WTC11 (cell line): ENCODE data around the gene TMTC2.

Experiments
- CREB1 ChIP-seq: sonication (generic); formaldehyde crosslinking; IDR thresholded peaks from 2 replicates; pipeline ENCODE4 v1.8.0; 2023; ENCODE audit warnings: mild to moderate bottlenecking, missing genetic modification reagents
- SP1 ChIP-seq: sonication (generic); formaldehyde crosslinking; conservative IDR thresholded peaks from 2 replicates; pipeline ENCODE4 v1.8.1; 2022; ENCODE audit warnings: missing genetic modification reagents
- TF ChIP-seq, protein P1 (sequence below): fragments of 200-600 bp; IDR thresholded peaks from 2 replicates; pipeline ENCODE4 v1.8.0; 2022; ENCODE audit warnings: antibody characterized with exemption
- TF ChIP-seq, protein P2 (sequence below): sonication (generic); formaldehyde crosslinking; IDR thresholded peaks from 2 replicates; pipeline ENCODE4 v1.8.0; 2022; ENCODE audit warnings: mild to moderate bottlenecking, missing genetic modification reagents
- TF ChIP-seq, protein P3 (sequence below): sonication (generic); formaldehyde crosslinking; IDR thresholded peaks from 2 replicates; pipeline ENCODE4 v1.8.1; 2022; ENCODE audit warnings: low read depth, mild to moderate bottlenecking, moderate library complexity, missing genetic modification reagents, borderline replicate concordance

DNA sequence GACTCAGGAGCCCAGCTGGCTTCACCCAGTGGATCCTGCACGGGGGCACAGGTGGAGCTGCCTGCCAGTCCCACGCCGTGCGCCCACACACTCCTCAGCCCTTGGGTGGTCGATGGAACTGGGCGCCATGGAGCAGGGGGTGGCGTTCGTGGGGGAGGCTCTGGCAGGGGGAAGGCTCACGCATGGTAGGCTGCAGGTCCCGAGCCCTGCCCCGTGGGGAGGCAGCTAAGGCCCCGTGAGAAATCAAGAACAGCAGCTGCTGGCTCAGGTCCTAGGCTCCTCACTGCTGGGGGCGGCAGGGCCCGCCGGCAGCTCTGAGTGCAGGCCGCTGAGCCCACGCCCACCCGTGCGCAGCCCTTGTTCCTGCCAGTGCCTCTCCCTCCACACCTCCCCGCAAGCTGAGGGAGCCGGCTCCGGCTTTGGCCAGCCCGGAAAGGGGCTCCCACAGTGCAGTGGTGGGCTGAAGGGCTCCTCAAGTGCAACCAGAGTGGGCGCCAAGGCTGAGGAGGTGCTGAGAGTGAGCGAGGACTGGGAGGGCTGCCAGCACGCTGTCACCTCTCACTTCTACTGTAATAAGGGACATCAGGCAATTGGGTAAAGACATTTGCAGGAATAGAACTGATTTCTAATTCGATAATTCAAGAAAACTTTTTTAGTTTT is 115.4 kb downstream of the TMTC2 start:
- TF ChIP-seq, protein P1, sequence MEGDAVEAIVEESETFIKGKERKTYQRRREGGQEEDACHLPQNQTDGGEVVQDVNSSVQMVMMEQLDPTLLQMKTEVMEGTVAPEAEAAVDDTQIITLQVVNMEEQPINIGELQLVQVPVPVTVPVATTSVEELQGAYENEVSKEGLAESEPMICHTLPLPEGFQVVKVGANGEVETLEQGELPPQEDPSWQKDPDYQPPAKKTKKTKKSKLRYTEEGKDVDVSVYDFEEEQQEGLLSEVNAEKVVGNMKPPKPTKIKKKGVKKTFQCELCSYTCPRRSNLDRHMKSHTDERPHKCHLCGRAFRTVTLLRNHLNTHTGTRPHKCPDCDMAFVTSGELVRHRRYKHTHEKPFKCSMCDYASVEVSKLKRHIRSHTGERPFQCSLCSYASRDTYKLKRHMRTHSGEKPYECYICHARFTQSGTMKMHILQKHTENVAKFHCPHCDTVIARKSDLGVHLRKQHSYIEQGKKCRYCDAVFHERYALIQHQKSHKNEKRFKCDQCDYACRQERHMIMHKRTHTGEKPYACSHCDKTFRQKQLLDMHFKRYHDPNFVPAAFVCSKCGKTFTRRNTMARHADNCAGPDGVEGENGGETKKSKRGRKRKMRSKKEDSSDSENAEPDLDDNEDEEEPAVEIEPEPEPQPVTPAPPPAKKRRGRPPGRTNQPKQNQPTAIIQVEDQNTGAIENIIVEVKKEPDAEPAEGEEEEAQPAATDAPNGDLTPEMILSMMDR = no peak
- TF ChIP-seq SP1 (no peak), CREB1 (CRISPR knock-in tag) (no peak)
- TF ChIP-seq, protein P2, sequence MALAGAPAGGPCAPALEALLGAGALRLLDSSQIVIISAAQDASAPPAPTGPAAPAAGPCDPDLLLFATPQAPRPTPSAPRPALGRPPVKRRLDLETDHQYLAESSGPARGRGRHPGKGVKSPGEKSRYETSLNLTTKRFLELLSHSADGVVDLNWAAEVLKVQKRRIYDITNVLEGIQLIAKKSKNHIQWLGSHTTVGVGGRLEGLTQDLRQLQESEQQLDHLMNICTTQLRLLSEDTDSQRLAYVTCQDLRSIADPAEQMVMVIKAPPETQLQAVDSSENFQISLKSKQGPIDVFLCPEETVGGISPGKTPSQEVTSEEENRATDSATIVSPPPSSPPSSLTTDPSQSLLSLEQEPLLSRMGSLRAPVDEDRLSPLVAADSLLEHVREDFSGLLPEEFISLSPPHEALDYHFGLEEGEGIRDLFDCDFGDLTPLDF (CRISPR knock-in tag) = no peak
- TF ChIP-seq, protein P3, sequence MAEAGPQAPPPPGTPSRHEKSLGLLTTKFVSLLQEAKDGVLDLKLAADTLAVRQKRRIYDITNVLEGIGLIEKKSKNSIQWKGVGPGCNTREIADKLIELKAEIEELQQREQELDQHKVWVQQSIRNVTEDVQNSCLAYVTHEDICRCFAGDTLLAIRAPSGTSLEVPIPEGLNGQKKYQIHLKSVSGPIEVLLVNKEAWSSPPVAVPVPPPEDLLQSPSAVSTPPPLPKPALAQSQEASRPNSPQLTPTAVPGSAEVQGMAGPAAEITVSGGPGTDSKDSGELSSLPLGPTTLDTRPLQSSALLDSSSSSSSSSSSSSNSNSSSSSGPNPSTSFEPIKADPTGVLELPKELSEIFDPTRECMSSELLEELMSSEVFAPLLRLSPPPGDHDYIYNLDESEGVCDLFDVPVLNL (CRISPR knock-in tag) = no peak
